Purkinje cell (primary cell): ENCODE results near the gene RRAGC. TPM values are rescaled to one million over a fixed set of nuclear protein-coding genes. Genes with fewer than 3 reads are reported as not detected.

ENCODE experiments used
- polyA plus RNA-seq: library from polyadenylated mRNA; unstranded; fragments of >200 nt; fragmentation: Nextera tagmentation; gene quantifications from 2 replicates; pipeline ENCODE4 v1.2.1, GENCODE V29; 2014

RRAGC gene
- polyA plus RNA-seq, result 33.7 and 39.6 TPM in 2 replicates

GRCh38 chr1:38859561-38860453 lies at the start of gene RRAGC:
TSS of gene RRAGC (minus strand) at chr1:38859772. CDS start at chr1:38859646, 126 bp downstream.

GRCh38 chr1:38881487-38881886 lies 21.9 kb upstream of the RRAGC start, which contains the start of gene GJA9:
TSS of gene GJA9 (minus strand) at chr1:38881587. CDS start at chr1:38876098, 5,489 bp downstream.

GRCh38 chr1:38873027-38873969 lies 13.7 kb upstream of the RRAGC start, which contains the start of gene MYCBP:
TSS of gene MYCBP (minus strand) at chr1:38873348. CDS start at chr1:38873305, 43 bp downstream.

Other genes with a start within 250 kb of the RRAGC start
- gene MYCBP, start 13.6 kb upstream of the RRAGC start, polyA plus RNA-seq, result 39.9 and 58.1 TPM in 2 replicates
- not detected in 2 replicates for gene GJA9, start 21.8 kb upstream of the RRAGC start, polyA plus RNA-seq
- gene RHBDL2, start 82.1 kb upstream of the RRAGC start, polyA plus RNA-seq, result 0.20 and 0.38 TPM in 2 replicates
- gene AKIRIN1, start 131.5 kb upstream of the RRAGC start, polyA plus RNA-seq, result 29.6 and 33.6 TPM in 2 replicates
- gene NDUFS5, start 166.6 kb upstream of the RRAGC start, polyA plus RNA-seq, result 1,678 and 2,162 TPM in 2 replicates